GM19467 (cell line): ENCODE results near the gene TRIM29.
"Not testable (repeated sequence)": the region's sequence is repeated elsewhere in the genome, so short reads cannot be mapped to it uniquely, and the experiment has no call there.

ENCODE experiments used
- ATAC-seq: cut with Tn5 transposase; IDR thresholded peaks from one replicate; pipeline ENCODE4 v1.9.1; 2021; ENCODE audit warnings: mild to moderate bottlenecking, moderate library complexity; ENCODE audit not compliant: unreplicated experiment

Gene TRIM29

DNA sequence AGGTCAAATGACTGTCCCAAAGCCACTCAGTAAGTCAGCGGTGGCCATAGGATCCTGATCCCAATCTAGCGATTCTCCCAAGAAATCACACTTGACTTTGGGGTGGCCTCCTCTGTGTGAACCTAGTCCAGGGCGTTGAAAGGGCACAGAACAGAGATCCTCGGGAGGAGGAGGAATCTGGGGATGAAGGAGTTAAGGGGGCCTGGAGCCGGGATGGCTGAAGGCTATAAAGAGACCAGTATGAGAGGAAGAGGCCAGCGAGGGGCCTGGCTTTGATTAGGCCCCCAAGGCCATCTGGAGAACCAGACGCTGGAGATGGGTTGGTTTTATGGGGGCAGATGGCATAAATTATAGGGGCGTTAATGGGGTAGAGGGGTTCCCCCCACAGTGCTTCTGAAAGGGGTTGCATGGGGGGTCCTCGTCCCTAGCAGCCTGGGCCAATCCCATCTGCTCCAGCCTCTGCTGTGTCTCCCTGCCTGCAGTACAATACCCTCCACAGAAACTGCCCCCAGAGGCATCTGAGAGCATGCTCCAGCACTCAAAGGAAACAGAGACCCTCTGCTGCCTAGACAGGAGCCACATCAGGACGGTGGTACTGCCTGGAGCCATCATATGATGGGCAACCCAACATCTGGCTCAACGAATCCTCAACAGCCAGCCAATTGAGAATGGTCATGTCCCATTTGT lies 35.2 kb upstream of the TRIM29 start:
- ATAC-seq = no peak

DNA sequence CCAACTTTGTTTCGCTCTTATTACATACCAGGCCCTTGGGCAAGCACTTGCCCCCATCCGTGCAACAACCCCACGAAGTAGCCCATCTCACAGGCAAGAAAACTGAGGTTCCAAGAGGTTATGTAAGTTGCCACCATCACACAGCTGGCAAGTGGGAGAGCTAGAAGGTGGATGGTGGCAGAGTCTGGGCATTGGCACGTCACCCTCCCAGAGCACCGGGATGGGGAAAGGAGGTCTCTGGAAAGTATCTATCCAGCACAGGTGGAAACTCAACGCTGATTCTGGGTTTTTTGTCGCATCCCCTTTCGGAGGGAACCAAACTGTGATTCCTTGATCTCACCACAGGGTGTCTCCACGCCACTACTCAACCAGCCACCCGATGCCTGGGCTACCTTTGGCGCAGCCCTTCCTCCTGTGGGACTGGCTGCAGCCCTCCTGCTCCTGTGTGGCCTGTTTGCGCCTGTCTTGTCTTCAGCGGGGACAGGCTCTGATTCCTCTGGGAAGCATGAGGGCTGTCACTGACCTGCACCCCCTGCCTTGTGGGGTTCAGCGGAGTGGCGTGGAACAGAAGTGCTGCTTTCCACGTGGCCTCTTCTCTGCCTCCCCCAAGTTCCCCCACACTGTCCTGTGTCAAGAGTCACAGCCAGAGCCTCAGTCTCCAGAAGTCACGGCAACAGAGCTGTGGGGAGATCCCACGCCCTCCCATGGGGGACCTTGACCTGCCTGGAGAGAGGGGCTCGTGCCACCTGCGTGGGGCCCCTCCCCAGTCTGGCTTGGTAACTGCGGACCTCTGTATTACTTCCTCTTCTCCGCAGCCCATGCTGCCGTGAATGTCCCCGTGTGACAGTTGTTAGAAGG lies 34.4 kb upstream of the TRIM29 start:
- ATAC-seq = no peak

DNA sequence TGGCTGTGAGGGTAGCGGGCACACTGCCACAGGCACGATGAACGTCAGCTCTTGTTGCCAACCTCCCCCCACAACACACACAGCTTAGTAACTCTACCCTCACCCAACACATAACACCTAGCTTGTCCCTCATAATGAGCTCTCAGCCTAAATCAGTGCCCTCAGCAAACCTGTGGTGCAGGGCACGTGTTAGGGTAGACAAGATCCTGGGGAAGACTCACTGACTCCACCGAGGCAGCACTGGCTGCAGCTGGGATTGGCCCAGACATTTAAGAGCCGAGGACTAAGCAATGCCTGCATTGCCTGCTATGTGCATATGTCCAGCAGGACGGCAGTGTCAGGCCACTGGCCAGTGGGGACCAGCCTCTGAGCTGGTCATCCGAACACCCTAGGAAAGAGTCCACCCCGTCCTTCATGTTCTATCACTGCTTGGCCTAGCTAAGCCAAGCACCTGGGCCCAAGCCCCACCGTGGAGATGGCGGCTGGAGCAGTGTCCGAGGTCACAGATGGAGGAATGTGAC lies 32.9 kb upstream of the TRIM29 start:
- ATAC-seq = no peak

DNA sequence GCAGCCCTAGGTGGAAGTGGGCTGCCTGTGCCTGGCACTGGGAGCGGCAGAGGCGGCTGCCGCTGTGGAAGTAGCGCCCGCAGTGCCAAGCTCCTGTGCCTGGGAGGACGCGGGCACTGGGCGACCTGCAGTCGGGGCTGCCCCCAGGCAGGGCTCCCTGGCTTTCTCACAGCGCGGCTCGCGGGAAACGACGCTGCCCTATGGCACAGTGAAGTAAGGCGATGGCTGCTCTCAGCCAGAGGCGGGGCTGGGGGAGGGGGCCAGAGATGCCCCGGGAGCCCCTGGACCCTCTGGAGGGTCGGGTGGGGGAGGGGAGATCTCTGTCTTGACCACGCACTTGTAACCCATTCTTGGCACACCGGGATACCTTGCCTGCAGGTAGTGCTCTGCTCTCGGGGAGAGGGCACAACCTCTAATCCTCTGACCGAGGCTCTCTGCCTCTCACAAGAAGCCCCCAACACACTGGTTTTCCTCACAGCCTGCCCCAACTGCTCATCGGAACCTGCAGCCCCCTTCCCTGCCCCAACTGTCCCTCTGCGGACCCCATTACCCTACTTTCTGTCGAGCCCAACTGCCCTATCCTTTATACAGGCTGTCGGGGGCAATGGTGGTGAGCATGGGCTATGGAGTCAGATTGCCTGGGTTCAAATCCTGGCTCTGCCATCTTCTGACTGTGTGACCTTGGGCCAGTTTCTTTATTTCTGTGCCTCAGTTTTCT lies 32.2 kb upstream of the TRIM29 start:
- ATAC-seq = no peak

DNA sequence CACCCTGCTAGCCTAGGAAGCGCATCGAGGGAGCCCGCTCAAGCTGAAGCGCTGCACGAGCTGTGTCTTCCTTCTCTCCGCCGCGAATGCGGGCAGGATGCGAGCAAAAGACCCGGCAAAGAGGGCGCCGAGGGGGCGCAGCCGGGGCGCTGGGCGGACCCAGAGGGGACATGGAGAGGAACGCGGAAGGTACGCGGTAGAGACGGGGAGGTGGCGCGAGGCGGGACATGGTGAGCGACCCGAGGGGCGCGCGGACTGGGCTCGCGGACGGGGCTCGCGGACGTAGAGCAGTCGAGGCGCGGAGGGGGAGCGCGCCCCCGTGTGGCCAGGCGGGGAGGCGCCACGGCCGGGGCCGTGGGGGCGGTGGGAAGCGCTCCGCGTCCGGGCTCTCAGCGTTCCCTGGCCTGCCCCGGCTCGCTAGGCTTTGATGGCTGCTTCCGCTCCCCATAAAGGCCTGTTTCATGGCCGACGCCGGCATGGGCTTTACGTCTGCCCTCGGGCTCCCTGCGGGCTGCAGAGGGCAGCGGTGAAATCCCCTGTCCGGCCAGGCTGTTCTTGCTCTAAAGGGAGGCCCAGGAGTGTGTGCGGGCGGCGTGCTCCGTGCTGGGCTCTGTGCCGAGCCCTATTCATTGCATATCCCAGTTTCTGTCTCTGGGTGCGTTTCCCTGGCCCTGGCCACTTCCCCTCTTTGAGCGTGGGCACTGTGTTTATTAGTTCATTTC lies 31.2 kb upstream of the TRIM29 start:
- ATAC-seq = no peak

DNA sequence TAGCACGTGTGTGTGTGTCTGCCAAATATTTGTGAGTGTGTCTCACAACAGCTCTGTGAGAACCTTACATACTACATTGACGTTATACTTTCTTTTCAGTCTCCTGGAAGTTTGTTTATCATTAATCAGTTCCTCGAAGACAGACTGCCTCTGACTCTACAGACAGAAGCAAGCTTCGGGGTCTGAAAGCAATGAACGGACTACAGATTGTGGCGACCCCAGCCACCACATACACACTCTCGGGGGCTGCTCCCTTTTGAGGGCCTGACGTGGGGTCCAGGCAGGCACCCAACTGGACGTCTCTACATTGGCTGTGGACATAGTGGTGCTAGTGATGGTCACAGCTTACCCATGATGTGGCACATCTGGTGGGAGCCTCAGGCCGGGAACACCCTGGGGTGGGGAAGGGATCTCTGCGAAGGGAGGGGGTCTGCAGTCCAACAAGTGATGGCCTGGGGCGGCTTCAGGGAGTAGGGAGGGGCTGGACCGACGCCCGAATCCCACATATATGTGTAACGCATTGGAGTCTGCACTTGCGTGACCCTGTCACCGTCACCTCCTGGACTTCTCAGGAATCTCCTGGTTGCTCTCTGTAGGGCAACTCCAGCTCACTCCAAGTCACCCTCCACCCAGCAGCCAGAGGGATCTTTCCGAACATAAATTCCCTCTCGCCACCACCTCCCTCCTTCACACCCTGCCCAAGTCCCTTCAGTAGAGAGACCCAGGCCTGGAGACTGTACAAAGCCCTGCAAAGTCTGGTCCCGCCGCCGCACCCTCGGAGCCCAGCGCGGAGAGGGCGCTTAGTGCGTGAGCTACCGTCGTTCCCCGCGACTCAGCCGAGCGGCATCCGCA lies 30.4 kb upstream of the TRIM29 start:
- ATAC-seq = no peak

DNA sequence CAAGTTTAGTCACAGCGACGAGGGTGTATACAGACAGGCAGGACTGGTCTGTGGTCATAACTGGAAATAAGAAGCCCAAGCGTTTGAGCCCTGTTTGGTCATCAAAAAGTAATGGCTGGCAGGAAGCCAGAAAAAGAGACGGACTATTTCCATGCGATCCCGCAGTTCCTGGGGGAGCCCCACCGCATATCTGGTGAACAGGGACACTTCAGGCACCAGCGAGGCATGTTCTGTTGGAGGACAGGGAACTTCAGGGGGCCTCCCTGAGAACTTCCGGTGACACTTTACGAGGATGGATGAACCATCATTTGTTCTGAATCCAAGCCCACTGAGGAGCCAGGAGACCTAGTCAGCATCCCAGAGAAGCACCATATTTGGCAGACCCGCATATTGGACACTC lies 29.7 kb upstream of the TRIM29 start:
- ATAC-seq = no peak

DNA sequence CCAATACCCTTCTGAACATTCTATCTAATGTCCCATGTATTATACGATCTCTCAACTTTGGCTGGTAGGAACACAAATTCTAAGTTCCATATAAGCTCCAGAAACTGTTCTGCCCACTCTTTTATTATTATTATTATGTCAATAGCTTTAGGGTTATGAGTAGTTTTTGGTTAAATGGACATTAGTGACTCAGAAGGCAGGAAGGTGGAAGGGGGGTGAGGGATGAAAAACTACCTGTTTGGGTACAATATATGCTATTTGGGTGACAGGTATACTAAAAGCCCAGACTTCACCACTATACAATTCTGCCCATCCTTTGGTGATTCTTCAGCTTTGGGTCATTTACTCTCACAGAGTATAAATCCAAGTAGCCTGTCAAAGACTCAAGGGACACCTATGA lies 22.5 kb upstream of the TRIM29 start:
- no peak for ATAC-seq

DNA sequence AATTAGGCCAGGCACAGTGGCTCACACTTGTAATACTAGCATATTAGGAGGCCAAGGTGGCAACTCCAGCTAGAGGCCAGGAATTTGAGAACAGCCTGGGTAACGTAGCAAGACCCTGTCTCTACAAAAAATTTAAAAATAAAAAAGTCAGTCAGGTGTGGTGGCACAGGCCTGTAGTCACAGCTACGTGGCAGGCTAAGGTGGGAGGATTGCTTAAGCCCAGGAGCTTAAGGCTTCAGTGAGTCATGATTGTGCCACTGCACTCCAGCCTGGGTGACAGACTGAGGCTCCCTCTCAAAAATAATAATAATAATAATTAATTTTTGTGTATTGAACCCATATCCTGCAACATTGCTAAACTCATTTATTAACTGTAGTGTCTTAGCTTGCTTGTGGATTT lies 15.3 kb upstream of the TRIM29 start:
- ATAC-seq = no peak

DNA sequence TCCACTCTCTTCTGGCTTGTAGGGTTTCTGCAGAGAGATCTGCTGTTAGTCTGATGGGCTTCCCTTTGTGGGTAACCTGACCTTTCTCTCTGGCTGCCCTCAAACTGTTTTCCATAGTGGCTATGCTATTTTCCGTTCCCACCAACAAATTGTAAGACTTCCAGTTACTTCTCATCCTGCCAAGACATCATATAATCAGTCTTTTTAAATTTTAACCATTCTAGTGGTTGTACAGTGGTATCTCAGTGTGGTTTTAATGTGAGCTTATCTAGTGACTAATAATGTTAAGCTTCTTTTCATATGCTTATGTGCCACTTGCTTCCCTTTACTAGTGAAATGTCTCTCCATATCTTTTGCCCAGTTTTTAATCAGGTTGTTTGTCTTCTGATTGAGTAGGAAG lies 13.6 kb upstream of the TRIM29 start:
- no peak for ATAC-seq

DNA sequence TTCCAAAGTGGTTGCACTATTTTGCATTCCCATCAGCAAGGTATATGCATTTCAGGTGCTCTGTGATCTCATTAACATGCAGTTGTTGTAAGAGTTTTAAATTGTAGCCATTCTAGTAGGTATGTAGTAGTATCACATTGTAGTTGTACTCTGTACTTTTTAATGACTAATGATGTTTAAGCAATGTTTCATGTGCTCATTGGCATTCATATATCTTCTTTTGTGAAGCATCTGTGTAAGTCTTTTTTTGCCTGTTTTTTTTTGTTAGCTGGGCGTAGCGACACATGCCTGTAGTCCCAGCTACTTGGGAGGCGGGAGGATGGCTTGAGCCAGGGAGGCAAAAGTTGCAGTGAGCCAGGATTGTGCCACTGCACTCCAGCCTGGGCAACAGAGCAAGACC lies 11.3 kb upstream of the TRIM29 start:
- no peak for ATAC-seq

DNA sequence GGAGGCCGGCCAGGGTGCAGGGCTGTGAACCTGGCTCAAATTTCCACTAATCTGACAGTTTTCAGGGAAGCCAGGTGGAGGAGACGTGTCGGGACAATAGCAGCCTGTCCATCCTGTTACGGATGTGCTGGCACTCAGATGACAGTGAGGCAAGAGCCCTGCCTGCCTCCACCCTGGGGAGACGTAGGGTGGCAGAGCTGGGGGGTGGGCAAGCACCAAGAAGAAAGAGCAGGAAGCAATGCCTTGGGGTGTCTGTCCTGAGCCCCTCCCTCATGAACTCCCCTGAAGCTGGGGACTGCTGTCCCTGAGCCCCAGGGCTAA lies 10.0 kb upstream of the TRIM29 start:
- no peak for ATAC-seq

DNA sequence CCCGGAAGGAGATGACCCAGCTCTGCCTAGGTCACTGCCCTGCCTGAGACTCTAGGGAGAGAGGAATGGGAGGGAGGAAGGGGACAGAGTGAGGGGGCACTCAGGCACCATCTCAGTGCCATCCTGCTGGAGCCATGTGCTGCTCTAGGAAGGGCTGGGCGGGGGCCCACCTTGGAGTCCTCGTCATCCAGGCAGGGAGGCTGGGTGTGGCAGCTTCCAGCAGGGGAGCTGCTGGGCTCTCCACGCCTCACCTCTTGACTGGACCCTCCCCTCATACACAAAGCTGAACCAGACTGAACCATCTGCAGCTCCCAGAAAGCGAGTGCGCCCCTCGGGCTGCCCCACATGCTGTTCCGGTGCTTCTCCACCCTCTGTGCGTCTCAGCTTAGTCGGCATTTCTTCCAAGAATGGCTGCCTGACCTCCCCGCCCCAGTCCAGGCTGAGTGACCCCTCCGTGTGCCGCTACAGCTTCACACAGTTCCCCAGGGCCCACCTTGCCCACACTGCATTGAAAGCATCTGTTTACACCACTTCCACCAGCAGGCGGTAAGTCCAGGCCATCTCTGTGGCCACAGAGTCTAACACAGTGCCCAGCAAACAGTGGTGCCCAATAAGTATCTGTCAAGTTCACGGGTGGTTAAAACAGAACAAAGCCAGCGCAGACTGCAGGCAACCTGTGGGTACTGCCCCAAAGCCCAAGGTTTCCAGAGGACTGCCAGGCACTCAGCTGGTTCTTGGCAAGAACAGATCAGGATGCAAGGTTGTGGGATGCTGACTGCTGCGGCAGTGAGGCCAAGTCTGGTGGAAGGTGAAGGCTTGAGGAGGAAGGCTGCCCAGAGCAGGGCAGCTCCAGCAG lies 9.4 kb upstream of the TRIM29 start:
- ATAC-seq = no peak

DNA sequence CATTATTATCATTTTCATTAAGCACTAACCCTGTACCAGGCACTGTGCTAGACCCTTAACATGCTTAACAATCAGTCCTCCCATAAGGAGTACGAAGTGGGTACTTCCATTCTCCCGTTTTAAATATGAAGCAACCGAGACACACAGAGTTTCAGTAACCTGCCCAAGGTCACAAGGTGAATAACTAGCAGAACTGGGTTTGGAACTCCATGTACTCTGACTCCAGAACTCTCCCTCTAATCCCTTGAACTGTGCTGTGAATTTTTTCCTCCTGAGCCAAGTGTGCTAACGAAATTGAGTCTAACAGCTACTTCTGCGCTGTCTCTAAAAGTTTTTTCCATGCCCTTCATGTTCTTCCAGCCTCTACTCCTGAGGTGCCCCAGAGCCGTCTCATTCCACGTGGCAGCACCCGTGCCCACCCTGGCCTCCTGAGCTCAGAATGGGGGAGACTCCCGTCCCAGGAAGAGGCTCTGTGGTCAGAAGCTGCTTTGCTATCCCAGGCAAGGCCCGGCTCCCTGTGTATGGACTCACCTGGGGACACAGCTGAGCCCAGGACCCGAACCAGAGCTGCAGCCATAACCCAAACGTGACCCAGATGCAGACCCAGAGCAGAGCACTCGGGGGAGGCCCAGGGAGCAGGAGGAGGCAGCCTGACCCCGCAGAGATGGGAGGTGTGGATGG lies 8.6 kb upstream of the TRIM29 start:
- no peak for ATAC-seq

DNA sequence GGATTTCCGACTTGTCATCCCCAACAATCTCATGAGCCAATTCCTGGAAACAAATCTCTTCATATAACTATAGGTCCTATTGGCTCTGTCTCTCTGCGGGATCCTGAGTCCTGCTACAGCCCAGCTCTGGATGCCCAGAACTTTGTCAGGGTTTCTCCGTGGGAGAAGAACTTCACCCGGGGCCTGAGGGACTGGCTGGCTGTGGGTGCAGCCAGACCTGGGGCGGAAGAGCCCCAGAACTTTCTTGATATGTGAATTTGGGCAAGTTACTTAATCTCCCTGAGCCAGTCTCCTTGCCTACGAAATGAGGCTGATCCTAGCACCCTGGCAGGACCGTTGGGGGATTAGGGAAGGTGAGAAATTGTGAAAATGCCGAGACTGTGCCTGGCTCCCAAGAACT lies 6.6 kb upstream of the TRIM29 start:
- ATAC-seq = no peak

DNA sequence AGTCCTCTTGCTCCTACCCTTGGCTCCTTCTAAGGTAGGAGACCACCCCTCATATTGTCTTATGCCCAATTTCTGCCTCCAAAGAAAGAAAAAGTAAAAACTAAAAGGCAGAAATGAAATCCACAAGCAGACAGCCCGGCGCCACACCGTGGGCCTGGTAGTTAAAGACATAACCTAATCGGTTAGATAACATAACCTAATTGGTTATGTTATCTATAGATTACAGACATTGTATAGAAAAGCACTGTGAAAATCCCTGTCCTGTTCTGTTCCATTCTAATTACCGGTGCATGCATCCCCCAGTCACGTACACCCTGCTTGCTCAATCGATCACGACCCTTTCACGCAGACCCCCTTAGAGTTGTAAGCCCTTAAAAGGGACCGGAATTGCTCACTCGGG lies 5.6 kb upstream of the TRIM29 start:
- not testable (repeated sequence) for ATAC-seq

DNA sequence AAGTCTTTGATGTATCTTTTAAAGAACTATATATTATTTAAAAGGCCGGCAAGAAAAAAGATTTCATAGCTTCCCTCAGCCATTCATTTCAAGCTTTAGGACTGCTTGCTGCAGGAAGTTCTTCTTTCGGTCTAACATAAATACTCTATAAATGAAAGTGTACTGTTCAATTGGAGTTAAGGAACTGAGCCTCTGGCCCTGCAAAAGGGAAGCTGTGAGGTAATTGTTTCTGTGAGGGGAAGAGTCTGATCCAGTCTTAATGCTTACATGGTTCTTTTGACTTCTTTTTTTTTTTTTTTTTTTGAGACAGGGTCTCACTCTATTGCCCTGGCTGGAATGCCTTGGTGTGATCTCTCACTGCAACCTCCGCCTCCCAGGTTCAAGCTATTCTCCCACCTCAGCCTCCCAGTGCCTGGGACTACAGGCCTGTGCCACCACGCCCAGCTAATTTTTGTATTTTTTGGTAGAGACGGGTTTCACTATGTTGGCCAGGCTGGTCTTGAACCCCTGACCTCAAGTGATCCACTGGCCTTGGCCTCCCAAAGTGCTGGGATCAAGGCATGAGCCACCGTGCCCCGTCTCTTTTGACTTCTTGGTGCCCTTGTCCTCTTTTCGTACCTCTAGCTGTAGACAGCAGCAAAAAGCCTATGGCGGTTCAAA lies 4.7 kb upstream of the TRIM29 start:
- ATAC-seq = no peak

DNA sequence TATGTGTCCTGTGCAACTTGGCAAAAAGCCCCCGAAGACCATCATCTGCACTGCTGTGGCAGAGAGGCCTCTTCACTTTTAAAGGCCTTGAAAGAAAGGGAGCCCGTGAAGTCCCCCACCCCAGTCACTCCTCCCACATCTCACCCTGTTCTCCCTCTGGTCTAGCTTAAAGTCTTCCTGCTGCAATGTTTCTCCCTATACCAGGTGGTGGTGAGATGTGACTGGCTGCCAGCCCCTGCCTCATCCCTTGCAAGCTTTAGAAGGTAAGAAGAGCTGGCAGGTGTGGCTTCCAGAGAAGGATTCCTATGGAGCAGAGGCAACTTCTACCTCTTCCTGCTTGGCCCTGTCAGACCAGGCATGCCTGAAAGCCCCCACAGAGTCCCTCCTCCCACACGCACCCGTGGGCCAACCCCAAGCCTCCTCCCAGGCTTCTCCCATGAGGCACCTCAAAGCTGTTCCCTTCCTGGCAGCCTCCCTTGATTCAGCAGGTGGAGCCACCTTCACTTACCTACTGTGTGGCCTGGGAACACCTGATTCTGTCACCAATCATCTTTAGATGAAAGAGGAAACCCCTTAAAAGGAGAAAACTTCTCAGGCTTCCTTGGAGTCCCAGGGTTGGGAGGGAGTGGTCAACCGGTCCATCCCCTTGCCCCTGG lies 4.0 kb upstream of the TRIM29 start:
- no peak for ATAC-seq
